ENCODE measurements around the gene TERT. TPM values are rescaled to one million over a fixed set of nuclear protein-coding genes. Genes with fewer than 3 reads are reported as not detected.

Gene TERT
- total RNA-seq, 2 donors from 2014 or later: 0.72 to 13.7 TPM

- TF ChIP-seq CTCF (IDR thresholded peaks at IDR 0.05): no peak
- H3K4me3 ChIP-seq: no peak overlapping the region
- no peak overlapping the region for H3K9ac ChIP-seq (ENCODE audit: low read depth in 2 of 2, low read length in 2 of 2)
- H3K27ac ChIP-seq: no peak overlapping the region
- peaks cover 27% of the 10 kb centered on the region for H3K27me3 ChIP-seq
- no peak for DNase-seq
- no peaks in the 10 kb centered on the region for H3K36me3 ChIP-seq
- intact Hi-C loops (cut with DNase I): no loop called here
- no peaks in the 10 kb centered on the region for H3K4me1 ChIP-seq
- no peaks in the 10 kb centered on the region for H3K9me3 ChIP-seq
These were observed 48.8 kb downstream of the TERT start for GRCh38 chr5:1245905-1246576.

- no peak overlapping the region for H3K27ac ChIP-seq
- TF ChIP-seq CTCF (IDR thresholded peaks at IDR 0.05): no peak
- H3K9me3 ChIP-seq: no peaks in the 10 kb centered on the region
- H3K4me3 ChIP-seq: no peak overlapping the region
- intact Hi-C loops (cut with DNase I): no loop called here
- no peaks in the 10 kb centered on the region for H3K36me3 ChIP-seq
- no peak for DNase-seq
- peaks cover 27% of the 10 kb centered on the region for H3K27me3 ChIP-seq
- H3K4me1 ChIP-seq: peaks cover 3% of the 10 kb centered on the region
- no peak overlapping the region for H3K9ac ChIP-seq (ENCODE audit: low read depth in 2 of 2, low read length in 2 of 2)
These were observed 49.9 kb downstream of the TERT start for GRCh38 chr5:1244976-1245375.

- Histone ChIP-seq H3K9me3 (no peaks in the 10 kb centered on the region), H3K27me3 (peaks cover 27% of the 10 kb centered on the region), H3K27ac (no peak overlapping the region), H3K36me3 (no peaks in the 10 kb centered on the region), H3K4me1 (peaks cover 5% of the 10 kb centered on the region), H3K4me3 (no peak overlapping the region), H3K9ac (ENCODE audit: low read depth in 2 of 2, low read length in 2 of 2) (no peak overlapping the region)
- intact Hi-C loops (cut with DNase I): no loop called here
- DNase-seq: no peak
- no peak for TF ChIP-seq CTCF (IDR thresholded peaks at IDR 0.05)
These were observed 50.6 kb downstream of the TERT start for GRCh38 chr5:1244255-1244654.

- no peak overlapping the region for H3K4me3 ChIP-seq
- intact Hi-C loops (cut with DNase I): no loop called here
- no peaks in the 10 kb centered on the region for H3K36me3 ChIP-seq
- TF ChIP-seq CTCF (IDR thresholded peaks at IDR 0.05): no peak
- H3K27me3 ChIP-seq: peaks cover 27% of the 10 kb centered on the region
- no peak overlapping the region for H3K27ac ChIP-seq
- H3K9ac ChIP-seq (ENCODE audit: low read depth in 2 of 2, low read length in 2 of 2): no peak overlapping the region
- H3K9me3 ChIP-seq: no peaks in the 10 kb centered on the region
- no peak for DNase-seq
- H3K4me1 ChIP-seq: peaks cover 5% of the 10 kb centered on the region
These were observed 51.3 kb downstream of the TERT start for GRCh38 chr5:1243487-1244130.

- no peak for DNase-seq
These were observed 52.0 kb downstream of the TERT start for GRCh38 chr5:1242733-1243486.

More at GRCh38 chr5:1242733-1243486, 52.0 kb downstream of the TERT start:
- no peak for TF ChIP-seq CTCF (IDR thresholded peaks at IDR 0.05)
- intact Hi-C loops (cut with DNase I): no loop called here
- no peaks in the 10 kb centered on the region for H3K9me3 ChIP-seq
- H3K27ac ChIP-seq: no peak overlapping the region
- H3K27me3 ChIP-seq: peaks cover 24% of the 10 kb centered on the region
- no peaks in the 10 kb centered on the region for H3K36me3 ChIP-seq
- no peak overlapping the region for H3K4me3 ChIP-seq
- H3K9ac ChIP-seq (ENCODE audit: low read depth in 2 of 2, low read length in 2 of 2): no peak overlapping the region
- H3K4me1 ChIP-seq: peaks cover 5% of the 10 kb centered on the region
